Gastrocnemius medialis (tissue), 4 donors: Measurements from ENCODE around the gene PPIL1.

ENCODE experiments used
- CTCF ChIP-seq, 5 experiments: fragments of 450-650 bp in 3 of 5; fragments of 200-600 bp in 2 of 5; sonication (generic) in 2 of 5; IDR thresholded peaks in 4 of 5; conservative IDR thresholded peaks in 1 of 5; 1 replicate in 4 of 5; 2 replicates in 1 of 5; pipeline ENCODE4 v1.5.1; 2016 to 2019; ENCODE audit warnings: antibody characterized with exemption in 5 of 5, mild to moderate bottlenecking in 3 of 5, moderate library complexity in 3 of 5
- POLR2A ChIP-seq, 2 donors: fragments of 450-650 bp; IDR thresholded peaks; one replicate each; pipeline ENCODE4 v1.6.1; 2017; ENCODE audit warnings: antibody characterized with exemption in 2 of 2, mild to moderate bottlenecking in 2 of 2, moderate library complexity in 2 of 2

GRCh38 chr6:36884610-36885009 is 10.0 kb upstream of the PPIL1 start:
- TF ChIP-seq POLR2A (IDR thresholded peaks at IDR 0.05) = no peak
- no peak for TF ChIP-seq CTCF (IDR thresholded peaks at IDR 0.05 in 4 of 5, conservative IDR thresholded peaks at IDR 0.05 in 1 of 5)
